Kidney (tissue), 14 donors: ENCODE measurements around the gene PTPRO. TPM values are rescaled to one million over a fixed set of nuclear protein-coding genes. Genes with fewer than 3 reads are reported as not detected.
A peak's percentile ranks its signal among the peaks of the same experiment; 100 is the strongest.

Experiments
- DNase-seq, 5 donors: peaks; one replicate each; pipeline ENCODE4 v3.0.0-alpha.2; 2013 to 2020
- FAIRE-seq: peaks from 2 replicates; lab custom pipeline; 2012; peaks lifted over from hg19 to GRCh38; lab: Jason Lieb, UNC
- H3K27ac ChIP-seq, 2 donors: one replicate each; pipeline ENCODE4 v1.7.0; 2013; ENCODE audit warnings: low read depth in 2 of 2, low read length in 2 of 2, inconsistent platforms in 1 of 2
- H3K27me3 ChIP-seq: one replicate; pipeline ENCODE4 v1.7.1; 2013; ENCODE audit warnings: low read length, inconsistent platforms; ENCODE audit not compliant: control insufficient read depth, insufficient read depth
- H3K36me3 ChIP-seq, 3 donors: one replicate each; pipeline versions ENCODE4 v1.7.0 to v1.7.1; 2013; ENCODE audit warnings: low read length in 3 of 3, control low read depth in 1 of 3, inconsistent platforms in 1 of 3; ENCODE audit not compliant: insufficient read depth in 3 of 3, control insufficient read depth in 2 of 3
- H3K4me1 ChIP-seq, 3 donors: one replicate each; pipeline versions ENCODE4 v1.7.0 to v1.7.1; 2013; ENCODE audit warnings: low read length in 3 of 3, inconsistent platforms in 1 of 3, low read depth in 1 of 3; ENCODE audit not compliant: control insufficient read depth in 2 of 3, insufficient read depth in 2 of 3
- H3K4me3 ChIP-seq, 3 donors: one replicate each; pipeline versions ENCODE4 v1.7.0 to v1.8.1; 2013; ENCODE audit warnings: low read length in 3 of 3, control low read depth in 1 of 3, inconsistent platforms in 1 of 3
- H3K9ac ChIP-seq, 3 donors: one replicate each; pipeline versions ENCODE4 v1.7.0 to v1.7.1; 2013; ENCODE audit warnings: low read length in 3 of 3, control low read depth in 1 of 3, inconsistent platforms in 1 of 3
- H3K9me3 ChIP-seq, 3 donors: one replicate each; pipeline versions ENCODE4 v1.7.0 to v1.7.1; 2013; ENCODE audit warnings: low read length in 3 of 3, control low read depth in 1 of 3, inconsistent platforms in 1 of 3; ENCODE audit not compliant: control insufficient read depth in 2 of 3, insufficient read depth in 1 of 3
- intact Hi-C: fragments of 100-400 bp; cut with DNase I; formaldehyde crosslinking; loops from one replicate; pipeline ENCODE4 v1.11.1; 2022
- polyA plus RNA-seq: library from polyadenylated mRNA; stranded (reverse); fragments of 350-450 nt; fragmentation: Illumina TruSeq; extraction: RNeasy Lipid Tissue Mini Kit (QIAGEN cat#74804); gene quantifications from one replicate; pipeline ENCODE4 v1.2.3, GENCODE V29; 2014; ENCODE audit warnings: low read depth, low replicate concordance; ENCODE audit not compliant: insufficient read depth
- total RNA-seq: library from RNA; stranded (reverse); fragmentation: NEBNext Ultra II Directional; extraction: Animal tissue kit (Norgen Biotek cat#: 25700); gene quantifications from one replicate; pipeline ENCODE4 v1.2.1, GENCODE V29; 2021
- TF ChIP-seq, protein P1 (sequence below): IDR thresholded peaks from 3 replicates; pipeline ENCODE4 v1.5.1; 2012; ENCODE audit warnings: mild to moderate bottlenecking, moderate library complexity, borderline replicate concordance; ENCODE audit not compliant: insufficient read depth; ENCODE audit errors: extremely low read depth
- donor health status: control.
- donor health status: control.
- donor health status: control.
- donor health status: control.
- donor health status: control.
- donor health status: DM: yes; HTN: yes; CAD: no.
- donor health status: Normal renal cell carcinoma (clear cell type).

Gene PTPRO
- total and polyA plus RNA-seq, 2 donors from 2014 or later = 4.6 to 44.0 TPM

DNA sequence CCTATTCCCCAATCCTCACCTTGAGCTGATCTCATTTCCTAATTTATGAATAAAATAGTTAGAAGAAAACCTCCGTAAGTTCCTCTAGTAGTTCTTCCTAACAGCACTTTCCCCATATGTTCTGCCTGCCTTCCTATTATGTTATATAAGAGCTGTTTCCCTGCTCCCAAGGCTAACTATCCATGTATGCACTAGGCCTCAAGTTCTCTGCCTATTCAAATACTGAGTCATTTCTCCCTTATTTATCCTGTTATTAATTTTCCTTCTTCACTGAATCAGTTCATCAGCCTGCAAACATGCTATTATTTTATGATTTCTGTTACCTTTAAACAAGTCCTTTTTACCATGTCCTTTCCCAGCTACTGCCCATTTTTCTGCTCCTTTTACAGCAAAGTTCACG is 302.8 kb downstream of the PTPRO start:
- FAIRE-seq = no peak
- Histone ChIP-seq H3K4me1 (peaks cover 0 to 6% (median 6%) of the 10 kb centered on the region in 3 donors), H3K9ac (no peak overlapping the region), H3K27me3 (no peaks in the 10 kb centered on the region), H3K27ac (no peak overlapping the region), H3K4me3 (no peak overlapping the region), H3K9me3 (no peaks in the 10 kb centered on the region), H3K36me3 (peaks cover 2 to 19% (median 7%) of the 10 kb centered on the region in 3 donors)
- no peak for DNase-seq
- TF ChIP-seq, protein P1, sequence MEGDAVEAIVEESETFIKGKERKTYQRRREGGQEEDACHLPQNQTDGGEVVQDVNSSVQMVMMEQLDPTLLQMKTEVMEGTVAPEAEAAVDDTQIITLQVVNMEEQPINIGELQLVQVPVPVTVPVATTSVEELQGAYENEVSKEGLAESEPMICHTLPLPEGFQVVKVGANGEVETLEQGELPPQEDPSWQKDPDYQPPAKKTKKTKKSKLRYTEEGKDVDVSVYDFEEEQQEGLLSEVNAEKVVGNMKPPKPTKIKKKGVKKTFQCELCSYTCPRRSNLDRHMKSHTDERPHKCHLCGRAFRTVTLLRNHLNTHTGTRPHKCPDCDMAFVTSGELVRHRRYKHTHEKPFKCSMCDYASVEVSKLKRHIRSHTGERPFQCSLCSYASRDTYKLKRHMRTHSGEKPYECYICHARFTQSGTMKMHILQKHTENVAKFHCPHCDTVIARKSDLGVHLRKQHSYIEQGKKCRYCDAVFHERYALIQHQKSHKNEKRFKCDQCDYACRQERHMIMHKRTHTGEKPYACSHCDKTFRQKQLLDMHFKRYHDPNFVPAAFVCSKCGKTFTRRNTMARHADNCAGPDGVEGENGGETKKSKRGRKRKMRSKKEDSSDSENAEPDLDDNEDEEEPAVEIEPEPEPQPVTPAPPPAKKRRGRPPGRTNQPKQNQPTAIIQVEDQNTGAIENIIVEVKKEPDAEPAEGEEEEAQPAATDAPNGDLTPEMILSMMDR = no peak
- intact Hi-C loops = no loop called here

DNA sequence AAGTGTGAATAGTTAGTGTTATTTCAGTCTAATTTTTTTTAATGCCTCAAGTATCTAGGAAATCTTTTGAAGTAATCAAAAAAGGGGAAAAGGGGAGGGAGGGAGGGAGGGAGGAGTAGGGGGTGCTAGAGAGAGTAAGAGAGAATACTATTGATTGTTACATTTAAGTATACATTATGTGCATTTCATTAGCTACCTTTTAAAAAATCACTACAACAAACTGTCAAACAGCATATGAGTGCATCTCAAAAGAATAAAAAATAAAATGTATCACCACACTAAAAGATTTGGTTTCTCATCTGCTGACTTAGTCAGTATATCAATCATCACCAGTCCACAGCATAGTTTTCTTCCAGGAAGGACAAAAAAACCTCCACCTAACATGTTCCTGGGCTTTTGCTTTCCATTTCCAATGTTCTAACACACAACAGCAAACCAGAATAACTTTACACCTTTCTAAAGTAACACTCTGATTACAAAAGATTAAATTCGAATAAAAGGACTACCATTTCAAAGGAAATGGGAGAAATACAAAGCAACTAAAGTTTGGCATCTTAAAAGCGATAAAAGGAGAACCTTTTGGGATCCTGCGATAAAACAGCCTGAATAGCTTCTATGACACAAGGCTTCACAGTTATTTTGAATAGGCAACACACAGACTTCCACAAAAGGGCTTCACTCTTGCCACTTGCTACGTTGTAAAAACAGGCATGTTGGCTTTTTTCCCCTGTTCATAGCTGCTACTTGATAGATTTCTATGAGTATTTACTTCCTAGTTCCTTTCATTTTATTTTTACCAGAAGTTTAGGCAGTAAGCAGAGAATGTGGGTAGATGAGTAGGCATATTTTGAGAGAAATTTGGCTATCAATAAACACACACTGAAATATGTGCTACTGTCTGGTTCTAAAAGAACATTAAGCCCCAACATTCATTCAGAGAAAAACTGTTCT is 306.0 kb downstream of the PTPRO start:
- H3K27me3 ChIP-seq = no peaks in the 10 kb centered on the region
- FAIRE-seq = no peak
- DNase-seq = no peak
- intact Hi-C loops = no loop called here
- H3K36me3 ChIP-seq = peaks cover 2 to 18% (median 9%) of the 10 kb centered on the region in 3 donors
- peaks cover 0 to 6% (median 6%) of the 10 kb centered on the region in 3 donors for H3K4me1 ChIP-seq
- H3K9me3 ChIP-seq = no peaks in the 10 kb centered on the region
- TF ChIP-seq, protein P1 = no peak
- peak overlapping the region; percentile 80 to 91 for H3K27ac ChIP-seq
- H3K4me3 ChIP-seq = no peak overlapping the region
- H3K9ac ChIP-seq = no peak overlapping the region

DNA sequence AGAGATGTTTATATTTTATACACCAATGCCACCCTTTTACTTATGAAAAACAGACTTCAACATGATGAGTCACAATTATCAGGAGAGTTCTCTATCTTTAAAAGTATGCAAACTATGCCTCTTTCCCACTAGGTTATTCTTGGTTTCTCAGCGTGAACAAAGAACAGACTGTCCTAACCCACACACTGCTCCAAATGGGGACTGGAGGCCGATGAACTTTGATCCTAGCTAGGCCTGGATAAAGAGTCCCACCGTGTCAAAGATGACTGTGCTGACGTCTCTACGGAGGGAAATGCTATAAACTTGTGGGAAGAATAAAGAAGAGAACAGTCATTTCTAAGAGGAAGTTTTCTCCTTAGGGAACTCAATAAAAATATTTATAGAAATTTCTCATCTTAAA is 306.8 kb downstream of the PTPRO start:
- FAIRE-seq = peak; percentile 96
- peak in 2 of 5 donors; percentile 43 to 67 for DNase-seq
- intact Hi-C loops = no loop called here
- Histone ChIP-seq H3K4me1 (peaks cover 0 to 8% (median 6%) of the 10 kb centered on the region in 3 donors), H3K27me3 (no peaks in the 10 kb centered on the region), H3K4me3 (no peak overlapping the region), H3K9ac (no peak overlapping the region), H3K36me3 (peaks cover under 1 to 9% (median 6%) of the 10 kb centered on the region in 3 donors), H3K27ac (peak overlapping the region in 1 of 2 donors; percentile 71), H3K9me3 (no peaks in the 10 kb centered on the region)
- TF ChIP-seq, protein P1 = no peak
